Left lung (tissue), 10 donors: Measurements from ENCODE around the gene JAZF1. TPM values are rescaled to one million over a fixed set of nuclear protein-coding genes. Genes with fewer than 3 reads are reported as not detected.

ENCODE experiments used
- ATAC-seq: fragments of 200-7000 bp; cut with Tn5 transposase; one replicate; pipeline ENCODE4 v1.9.1; 2020; ENCODE audit warnings: moderate library complexity
- DNase-seq, 4 donors: peaks; one replicate each; pipeline ENCODE4 v3.0.0-alpha.2; 2013 to 2020
- H3K27ac ChIP-seq, 2 donors: fragments of 200-600 bp; sonication (generic) in 1 of 2; one replicate each; pipeline versions ENCODE4 v1.5.0 to v1.8.0; 2020 to 2021
- H3K27me3 ChIP-seq, 2 donors: fragments of 200-600 bp; sonication (generic) in 1 of 2; one replicate each; pipeline versions ENCODE4 v1.5.0 to v1.8.0; 2020 to 2021
- H3K36me3 ChIP-seq, 2 donors: fragments of 200-600 bp; sonication (generic) in 1 of 2; one replicate each; pipeline versions ENCODE4 v1.5.0 to v1.8.0; 2020 to 2021
- H3K4me1 ChIP-seq, 2 donors: fragments of 200-600 bp; one replicate each; pipeline ENCODE4 v1.8.0; 2021
- H3K4me3 ChIP-seq, 2 donors: fragments of 200-600 bp; sonication (generic) in 1 of 2; one replicate each; pipeline versions ENCODE4 v1.5.0 to v1.8.0; 2020 to 2021; ENCODE audit warnings: mild to moderate bottlenecking in 1 of 2
- H3K9me3 ChIP-seq, 2 donors: fragments of 200-600 bp; sonication (generic) in 1 of 2; one replicate each; pipeline versions ENCODE4 v1.5.0 to v1.8.0; 2020 to 2021
- CTCF ChIP-seq, 2 donors: fragments of 200-600 bp; sonication (generic) in 1 of 2; IDR thresholded peaks; one replicate each; pipeline versions ENCODE4 v1.5.0 to v1.8.0; 2021; ENCODE audit warnings: antibody characterized with exemption in 2 of 2
- intact Hi-C, 2 donors: fragments of 100-400 bp; cut with DNase I; formaldehyde crosslinking; loops; one replicate each; pipeline versions ENCODE4 v1.11.2 to v1.14.2; 2022
- polyA plus RNA-seq, 6 donors: library from polyadenylated mRNA; unstranded; fragments of 120-200 nt; gene quantifications; one replicate each; pipeline ENCODE4 v1.2.1, GENCODE V29; 2013; ENCODE audit not compliant: insufficient read length in 6 of 6
- total RNA-seq, 2 donors: library from RNA; stranded (reverse); fragmentation: NEBNext Ultra II Directional; extraction: Animal tissue kit (Norgen Biotek cat#: 25700); gene quantifications; one replicate each; pipeline ENCODE4 v1.2.1, GENCODE V29; 2021
- donor health status: DM: no; HTN: yes; CAD: no.
- donor health status: DM: no; HTN: no; CAD: no.

The JAZF1 gene
- total and polyA plus RNA-seq, 8 donors, result 11.1 to 18.2 (median 13.8) TPM

GRCh38 chr7:28174901-28175661 is 5.5 kb downstream of the JAZF1 start:
- TF ChIP-seq CTCF (IDR thresholded peaks at IDR 0.05), result no peak
- ATAC-seq, result no peak
- intact Hi-C loops, result no loop called here

GRCh38 chr7:28174442-28174841 is 6.2 kb downstream of the JAZF1 start:
- intact Hi-C loops, result no loop called here
- DNase-seq (no peak), ATAC-seq (no peak)
- H3K4me3 ChIP-seq, result no peak overlapping the region
- no peaks in the 10 kb centered on the region for H3K27me3 ChIP-seq
- peaks cover 5 to 16% of the 10 kb centered on the region in 2 donors for H3K4me1 ChIP-seq
- no peak overlapping the region for H3K27ac ChIP-seq
- H3K9me3 ChIP-seq, result no peaks in the 10 kb centered on the region
- H3K36me3 ChIP-seq, result no peaks in the 10 kb centered on the region
- TF ChIP-seq CTCF (IDR thresholded peaks at IDR 0.05), result no peak

More at GRCh38 chr7:28174901-28175661, 5.5 kb downstream of the JAZF1 start:
- Histone ChIP-seq H3K9me3 (no peaks in the 10 kb centered on the region), H3K27ac (no peak overlapping the region), H3K27me3 (no peaks in the 10 kb centered on the region), H3K4me1 (peaks cover 5 to 16% of the 10 kb centered on the region in 2 donors), H3K4me3 (no peak overlapping the region), H3K36me3 (no peaks in the 10 kb centered on the region)
- DNase-seq, result no peak

- H3K27ac ChIP-seq, result no peak overlapping the region
Observed at GRCh38 chr7:28173531-28173930, 7.1 kb downstream of the JAZF1 start.

GRCh38 chr7:28172958-28173357 is 7.6 kb downstream of the JAZF1 start:
- peaks cover 0 to 4% of the 10 kb centered on the region in 2 donors for H3K4me1 ChIP-seq
- no peak for DNase-seq
- no peaks in the 10 kb centered on the region for H3K9me3 ChIP-seq
- no peak for TF ChIP-seq CTCF (IDR thresholded peaks at IDR 0.05)
- H3K27ac ChIP-seq, result no peak overlapping the region
- H3K36me3 ChIP-seq, result no peaks in the 10 kb centered on the region
- intact Hi-C loops, result no loop called here
- no peak overlapping the region for H3K4me3 ChIP-seq
- H3K27me3 ChIP-seq, result no peaks in the 10 kb centered on the region
- no peak for ATAC-seq

More at GRCh38 chr7:28173531-28173930, 7.1 kb downstream of the JAZF1 start:
- intact Hi-C loops, result no loop called here
- no peak for TF ChIP-seq CTCF (IDR thresholded peaks at IDR 0.05)
- ATAC-seq (no peak), DNase-seq (no peak)
- H3K9me3 ChIP-seq, result no peaks in the 10 kb centered on the region
- peaks cover 2 to 10% of the 10 kb centered on the region in 2 donors for H3K4me1 ChIP-seq
- H3K36me3 ChIP-seq, result no peaks in the 10 kb centered on the region
- no peaks in the 10 kb centered on the region for H3K27me3 ChIP-seq
- H3K4me3 ChIP-seq, result no peak overlapping the region

GRCh38 chr7:28170701-28171100 is 9.9 kb downstream of the JAZF1 start:
- DNase-seq, result no peak
- peaks cover 0 to 10% of the 10 kb centered on the region in 2 donors for H3K4me1 ChIP-seq
- H3K36me3 ChIP-seq, result no peaks in the 10 kb centered on the region
- no peaks in the 10 kb centered on the region for H3K9me3 ChIP-seq
- no peaks in the 10 kb centered on the region for H3K27me3 ChIP-seq
- TF ChIP-seq CTCF (IDR thresholded peaks at IDR 0.05), result no peak
- no peak overlapping the region for H3K4me3 ChIP-seq
- H3K27ac ChIP-seq, result no peak overlapping the region
- no peak for ATAC-seq
- intact Hi-C loops, result no loop called here
